Cardiac muscle cell (in vitro differentiated cells and primary cell): ENCODE measurements around the gene PDIA5. TPM values are rescaled to one million over a fixed set of nuclear protein-coding genes. Genes with fewer than 3 reads are reported as not detected.
A peak's percentile ranks its signal among the peaks of the same experiment; 100 is the strongest.

Source experiments
- DNase-seq, 2 donors: peaks; one replicate each; pipeline versions ENCODE4 v3.0.0 to v3.0.0-alpha.2; 2010 to 2017; ENCODE audit warnings: low read depth in 1 of 2, low spot score in 1 of 2
- H3K27ac ChIP-seq: fragments of 200-600 bp; sonication (generic); 2 replicates; pipeline ENCODE4 v1.5.1; 2016
- H3K27me3 ChIP-seq: fragments of 200-600 bp; sonication (generic); 2 replicates; pipeline ENCODE4 v1.6.0; 2016; ENCODE audit warnings: control low read depth
- H3K36me3 ChIP-seq: fragments of 200-600 bp; sonication (generic); 2 replicates; pipeline ENCODE4 v1.5.1; 2016; ENCODE audit warnings: control low read depth
- H3K4me1 ChIP-seq: fragments of 200-600 bp; sonication (generic); 2 replicates; pipeline ENCODE4 v1.8.1; 2017; ENCODE audit warnings: low read depth, mild to moderate bottlenecking, mixed run types
- H3K4me3 ChIP-seq: fragments of 200-600 bp; sonication (generic); 2 replicates; pipeline ENCODE4 v1.5.1; 2016; ENCODE audit warnings: mild to moderate bottlenecking
- H3K9me3 ChIP-seq: fragments of 200-600 bp; sonication (generic); 2 replicates; pipeline ENCODE4 v1.5.1; 2017; ENCODE audit warnings: low read depth, mild to moderate bottlenecking, control low read depth
- polyA plus RNA-seq: library from polyadenylated mRNA; unstranded; fragments of >200 nt; fragmentation: Nextera tagmentation; extraction: Ambion mirVana; gene quantifications from 2 replicates; pipeline ENCODE4 v1.2.1, GENCODE V29; 2016
- total RNA-seq: library from RNA; depleted of rRNA; stranded (reverse); fragments of >200 nt; gene quantifications from 2 replicates; pipeline ENCODE4 v1.2.3, GENCODE V29; 2016
- TF ChIP-seq, protein P1 (sequence below): IDR thresholded peaks from 2 replicates; pipeline ENCODE4 v1.5.1; 2012; ENCODE audit warnings: low read depth, mild to moderate bottlenecking, low read length

PDIA5 gene
- total and polyA plus RNA-seq, 2 experiments from 2014 or later: 14.5 to 19.5 TPM

DNA sequence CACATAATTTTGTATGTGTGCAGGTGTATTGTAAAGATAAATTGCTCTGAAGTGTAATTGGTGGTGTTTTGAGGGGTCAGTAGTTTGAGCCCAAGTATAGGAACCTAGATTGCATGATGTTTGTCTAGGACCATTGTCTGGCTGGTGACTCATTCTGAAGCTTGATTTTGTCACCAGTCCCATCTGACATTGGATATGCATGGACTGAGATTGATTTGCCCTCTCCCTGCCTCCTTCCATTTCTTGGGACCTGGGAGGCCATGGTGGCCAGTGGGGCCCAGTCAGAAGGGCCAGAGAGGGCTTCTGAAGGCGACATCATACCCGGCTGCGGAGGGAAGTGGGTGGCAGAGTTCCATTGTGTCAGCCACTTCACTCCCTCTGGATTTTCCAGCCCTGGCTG is 62.3 kb downstream of the PDIA5 start:
- H3K4me1 ChIP-seq: peaks cover 19% of the 10 kb centered on the region
- no peak overlapping the region for H3K4me3 ChIP-seq
- no peaks in the 10 kb centered on the region for H3K36me3 ChIP-seq
- H3K9me3 ChIP-seq: no peaks in the 10 kb centered on the region
- no peaks in the 10 kb centered on the region for H3K27me3 ChIP-seq
- TF ChIP-seq, protein P1, sequence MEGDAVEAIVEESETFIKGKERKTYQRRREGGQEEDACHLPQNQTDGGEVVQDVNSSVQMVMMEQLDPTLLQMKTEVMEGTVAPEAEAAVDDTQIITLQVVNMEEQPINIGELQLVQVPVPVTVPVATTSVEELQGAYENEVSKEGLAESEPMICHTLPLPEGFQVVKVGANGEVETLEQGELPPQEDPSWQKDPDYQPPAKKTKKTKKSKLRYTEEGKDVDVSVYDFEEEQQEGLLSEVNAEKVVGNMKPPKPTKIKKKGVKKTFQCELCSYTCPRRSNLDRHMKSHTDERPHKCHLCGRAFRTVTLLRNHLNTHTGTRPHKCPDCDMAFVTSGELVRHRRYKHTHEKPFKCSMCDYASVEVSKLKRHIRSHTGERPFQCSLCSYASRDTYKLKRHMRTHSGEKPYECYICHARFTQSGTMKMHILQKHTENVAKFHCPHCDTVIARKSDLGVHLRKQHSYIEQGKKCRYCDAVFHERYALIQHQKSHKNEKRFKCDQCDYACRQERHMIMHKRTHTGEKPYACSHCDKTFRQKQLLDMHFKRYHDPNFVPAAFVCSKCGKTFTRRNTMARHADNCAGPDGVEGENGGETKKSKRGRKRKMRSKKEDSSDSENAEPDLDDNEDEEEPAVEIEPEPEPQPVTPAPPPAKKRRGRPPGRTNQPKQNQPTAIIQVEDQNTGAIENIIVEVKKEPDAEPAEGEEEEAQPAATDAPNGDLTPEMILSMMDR: no peak
- DNase-seq: no peak
- H3K27ac ChIP-seq: peak overlapping the region; percentile 55

DNA sequence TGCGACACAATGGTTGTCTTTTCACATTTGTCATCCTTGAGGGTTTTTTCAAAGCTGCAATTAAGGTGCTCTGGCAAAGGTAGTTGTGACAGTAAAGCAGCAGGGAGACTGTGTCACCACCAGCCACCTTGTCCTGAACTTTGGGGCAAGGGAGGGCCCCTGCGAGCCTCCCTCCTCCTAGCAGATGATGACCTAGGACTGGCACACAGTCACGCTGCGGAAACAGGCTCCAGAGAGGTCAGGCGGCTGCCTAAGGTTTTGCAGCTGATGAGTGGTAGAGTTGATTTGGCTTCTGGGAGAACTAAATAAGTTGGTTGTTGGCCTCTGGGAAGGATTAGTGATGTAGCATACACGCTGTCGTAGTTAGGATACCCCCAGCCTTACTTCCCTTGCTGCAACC is 62.7 kb downstream of the PDIA5 start:
- Histone ChIP-seq H3K4me1 (peaks cover 19% of the 10 kb centered on the region), H3K27me3 (no peaks in the 10 kb centered on the region), H3K9me3 (no peaks in the 10 kb centered on the region), H3K4me3 (no peak overlapping the region), H3K36me3 (no peaks in the 10 kb centered on the region), H3K27ac (peak overlapping the region; percentile 55)
- no peak for DNase-seq
- TF ChIP-seq, protein P1: no peak

DNA sequence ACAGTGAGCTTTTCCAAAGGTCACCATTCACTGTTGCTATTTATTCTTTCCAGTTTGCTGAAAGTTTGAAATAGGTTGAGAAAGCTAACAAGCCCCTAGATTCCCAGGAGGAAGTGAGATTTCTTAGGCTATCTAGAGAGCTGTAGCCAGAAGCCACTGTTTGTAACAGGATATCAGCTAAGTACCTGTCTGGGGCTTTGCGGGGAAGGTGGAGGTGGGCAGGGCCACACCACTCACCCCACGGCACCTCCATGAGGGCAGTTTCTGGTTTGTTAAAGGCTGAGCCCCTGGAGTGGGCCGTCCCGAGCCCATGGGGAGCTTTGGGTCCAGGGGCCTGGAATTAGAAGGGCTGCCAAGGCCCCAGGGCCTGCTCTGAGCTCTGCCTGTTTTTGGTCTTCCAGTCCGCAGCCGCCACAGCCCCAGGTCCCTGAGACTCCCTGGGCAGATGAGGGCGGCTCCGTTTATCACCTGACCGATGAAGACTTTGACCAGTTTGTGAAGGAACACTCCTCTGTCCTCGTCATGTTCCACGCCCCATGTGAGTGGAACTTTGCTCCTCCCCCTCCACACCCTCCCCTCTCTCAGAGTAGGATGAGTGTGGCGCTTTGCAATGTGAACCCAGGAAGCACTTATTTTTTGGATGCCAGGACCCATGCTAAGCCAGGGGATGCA is 63.4 kb downstream of the PDIA5 start:
- TF ChIP-seq, protein P1: no peak
- DNase-seq: no peak
- Histone ChIP-seq H3K4me3 (no peak overlapping the region), H3K4me1 (peaks cover 19% of the 10 kb centered on the region), H3K27me3 (no peaks in the 10 kb centered on the region), H3K36me3 (no peaks in the 10 kb centered on the region), H3K27ac (peak overlapping the region; percentile 55), H3K9me3 (no peaks in the 10 kb centered on the region)

DNA sequence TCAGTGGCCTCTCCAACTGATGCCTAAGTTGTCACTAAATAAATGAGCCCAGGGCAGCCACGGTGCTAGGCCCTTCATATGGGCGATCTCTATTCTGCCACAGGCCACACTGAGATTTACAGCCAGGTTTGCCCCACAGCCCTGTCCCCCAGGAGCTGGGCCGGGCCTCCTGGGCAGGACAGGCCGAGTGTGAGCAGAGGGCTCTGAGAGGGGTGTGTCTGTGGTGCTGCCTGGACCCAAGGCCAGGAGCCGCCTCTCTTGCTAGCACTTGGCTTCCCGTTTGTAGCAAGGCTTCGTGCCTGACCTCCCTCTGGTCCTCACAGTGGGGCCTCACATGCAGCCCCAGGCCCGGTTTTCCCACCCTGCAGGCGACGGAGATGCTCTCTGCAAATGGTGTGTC is 67.8 kb downstream of the PDIA5 start:
- Histone ChIP-seq H3K4me1 (peaks cover 6% of the 10 kb centered on the region), H3K27me3 (no peaks in the 10 kb centered on the region), H3K27ac (no peak overlapping the region), H3K4me3 (no peak overlapping the region), H3K9me3 (no peaks in the 10 kb centered on the region), H3K36me3 (no peaks in the 10 kb centered on the region)
- TF ChIP-seq, protein P1: no peak
- no peak for DNase-seq

DNA sequence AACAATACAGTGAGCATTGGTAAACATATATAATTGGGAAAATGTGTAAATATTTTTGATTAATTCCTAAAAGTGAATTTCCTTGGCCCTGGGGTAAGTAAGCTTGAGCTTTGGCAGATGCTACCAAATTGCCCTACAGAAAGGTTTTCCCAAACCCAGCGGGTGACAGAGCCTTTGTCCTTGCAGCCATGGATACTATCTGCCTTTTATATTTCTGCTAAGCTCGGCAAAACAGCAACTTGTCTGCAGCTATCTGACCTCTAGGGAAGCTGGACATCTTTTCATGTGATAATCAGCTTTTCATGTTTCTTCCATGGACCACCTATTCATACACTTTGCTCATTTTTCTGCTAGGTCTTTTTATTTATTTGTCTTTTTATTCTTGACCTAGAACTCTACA is 70.2 kb downstream of the PDIA5 start:
- Histone ChIP-seq H3K27ac (no peak overlapping the region), H3K27me3 (no peaks in the 10 kb centered on the region), H3K36me3 (no peaks in the 10 kb centered on the region), H3K9me3 (no peaks in the 10 kb centered on the region), H3K4me1 (no peaks in the 10 kb centered on the region), H3K4me3 (no peak overlapping the region)
- no peak for DNase-seq
- TF ChIP-seq, protein P1: no peak
